HG02943 (cell line): Measurements from ENCODE around the gene FAM228B.

Experiments
- ATAC-seq: cut with Tn5 transposase; IDR thresholded peaks from one replicate; pipeline ENCODE4 v1.9.1; 2021; ENCODE audit warnings: mild to moderate bottlenecking, low read depth, moderate library complexity; ENCODE audit not compliant: unreplicated experiment

The FAM228B gene

GRCh38 chr2:24152413-24153197, 29.3 kb downstream of the FAM228B start:
- no peak for ATAC-seq

GRCh38 chr2:24153478-24153877, 30.2 kb downstream of the FAM228B start:
- no peak for ATAC-seq

- no peak for ATAC-seq
These were observed 34.9 kb downstream of the FAM228B start for GRCh38 chr2:24158131-24158530.

DNA sequence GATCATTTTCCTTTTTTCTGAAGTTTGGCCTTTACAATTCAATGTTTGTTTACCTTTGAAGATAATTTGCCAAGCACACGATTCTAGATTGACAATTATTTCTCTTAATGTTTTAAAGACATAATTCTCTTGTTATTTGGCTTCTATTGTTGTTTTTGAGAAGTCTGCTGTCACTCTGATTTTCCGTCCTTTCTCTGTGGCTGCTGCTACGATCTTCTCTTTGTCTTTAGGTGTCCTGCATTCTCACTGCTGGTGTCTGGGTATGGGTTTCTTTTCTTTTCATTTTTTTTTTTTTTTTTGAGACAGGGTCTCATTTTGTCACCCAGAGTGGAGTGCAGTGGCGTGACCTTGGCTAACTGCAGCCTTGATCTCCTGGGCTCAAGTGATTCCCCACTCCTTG, 36.4 kb downstream of the FAM228B start:
- ATAC-seq: no peak

DNA sequence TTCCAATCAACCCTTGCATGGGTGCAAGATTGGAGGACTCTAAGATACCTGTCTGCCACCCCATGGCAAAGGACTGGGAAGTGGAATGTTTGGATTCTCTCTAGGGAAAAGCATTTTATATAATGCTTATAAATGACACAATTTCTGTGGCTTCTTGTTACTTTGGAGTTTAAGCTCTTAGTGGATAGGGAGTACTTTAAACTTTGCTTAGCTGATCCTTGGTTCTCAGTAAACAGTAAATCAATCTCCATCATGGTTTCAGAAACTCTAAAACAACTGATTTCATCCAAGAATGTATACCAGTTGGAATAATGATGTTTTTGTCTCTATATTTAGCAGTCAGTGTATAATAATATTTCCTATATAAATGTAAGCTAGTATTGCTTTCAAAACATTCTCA, 37.5 kb downstream of the FAM228B start:
- no peak for ATAC-seq

DNA sequence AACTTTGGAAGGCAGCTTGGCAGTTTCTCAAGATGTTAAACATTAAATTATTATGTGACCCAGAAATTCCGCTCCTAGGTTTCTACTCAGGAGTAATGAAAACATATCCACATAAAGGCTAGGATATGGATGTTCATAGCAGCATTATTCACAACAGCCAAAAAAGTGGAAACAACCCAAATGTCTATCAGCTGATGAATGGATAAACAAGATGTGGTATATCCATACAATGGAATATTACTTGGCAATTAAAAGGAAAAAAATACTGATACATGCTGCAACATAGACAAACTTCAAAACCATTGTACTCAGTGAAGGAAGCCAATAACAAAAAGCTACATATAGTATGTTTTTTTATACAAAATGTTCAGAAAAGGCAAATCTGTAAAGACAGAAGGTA, 39.2 kb downstream of the FAM228B start:
- ATAC-seq: no peak

DNA sequence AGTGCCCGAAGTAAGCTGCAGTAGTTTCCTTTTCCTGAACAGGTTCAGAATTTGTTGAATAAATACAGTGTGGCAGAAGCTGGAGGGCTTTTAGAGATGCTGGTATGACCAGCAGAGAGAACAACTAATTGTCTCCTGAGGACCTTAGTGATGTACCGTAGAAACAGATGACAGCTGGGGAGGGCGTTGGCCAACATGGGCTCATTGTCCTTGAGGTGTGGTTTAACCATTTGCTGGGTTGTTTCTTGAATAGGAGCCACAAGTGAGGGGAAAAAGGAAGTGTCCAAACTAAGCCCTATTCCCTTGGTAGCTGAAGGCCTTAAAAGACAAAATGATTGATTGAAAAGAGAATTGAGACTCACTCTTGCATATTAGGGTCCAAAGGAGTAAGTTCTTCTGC, 39.9 kb downstream of the FAM228B start:
- no peak for ATAC-seq

- ATAC-seq: no peak
These were observed 40.3 kb downstream of the FAM228B start for GRCh38 chr2:24163601-24164000.

DNA sequence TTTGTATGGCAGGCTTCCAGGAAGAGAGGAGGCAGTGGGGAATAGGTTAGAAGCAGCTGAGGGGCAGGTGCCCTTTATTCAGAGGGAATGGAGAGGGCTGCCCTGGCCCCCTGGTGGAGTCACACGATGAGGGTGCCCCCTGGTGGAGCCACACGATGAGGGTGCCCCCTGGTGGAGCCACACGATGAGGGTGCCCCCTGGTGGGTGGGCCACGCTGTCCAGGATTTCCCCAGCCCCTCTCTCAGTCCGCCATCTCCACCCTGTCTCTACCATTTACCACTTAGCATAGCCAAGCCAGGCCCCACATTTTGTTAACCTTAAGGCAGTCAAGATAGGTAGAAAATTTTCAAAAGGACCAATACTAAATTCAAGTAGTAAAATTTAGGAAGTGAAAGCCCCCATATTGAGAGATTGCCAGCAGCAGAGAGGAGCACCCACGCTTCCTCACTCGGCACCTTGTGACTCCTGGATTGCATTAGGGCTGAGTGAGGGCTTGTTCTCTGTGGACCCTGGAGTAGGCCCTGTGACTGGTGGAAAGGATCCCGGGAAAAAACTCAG, 41.2 kb downstream of the FAM228B start:
- ATAC-seq: no peak

GRCh38 chr2:24169023-24169422, 45.8 kb downstream of the FAM228B start:
- no peak for ATAC-seq

DNA sequence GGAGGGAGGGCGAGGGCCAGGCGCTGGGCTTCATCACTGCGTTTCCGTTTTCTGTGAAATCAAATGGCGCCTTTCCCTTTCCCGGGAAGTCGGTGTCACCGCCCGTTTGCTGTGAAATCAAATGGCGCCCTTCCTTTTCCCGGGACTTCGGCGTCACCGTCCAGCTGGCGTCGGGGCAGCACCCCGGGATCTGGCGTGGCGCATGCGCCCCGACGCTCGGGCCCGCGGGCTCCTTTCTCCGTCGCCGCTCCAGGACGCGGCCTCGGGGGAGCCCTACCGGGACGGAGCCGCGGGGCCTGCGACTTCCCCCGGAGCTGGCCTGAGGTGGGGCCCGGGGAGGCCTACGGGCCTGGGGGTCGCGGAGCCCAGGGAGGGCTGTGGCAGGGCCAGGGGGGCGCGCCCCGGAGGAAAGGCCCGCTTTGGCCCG, 51.6 kb downstream of the FAM228B start, which contains the start of gene FAM228A:
Gene FAM228A (plus strand): TSS at position 203 of the 427 bp plus-strand sequence. CDS start 428 bp downstream, outside the sequence.
- ATAC-seq: no peak

DNA sequence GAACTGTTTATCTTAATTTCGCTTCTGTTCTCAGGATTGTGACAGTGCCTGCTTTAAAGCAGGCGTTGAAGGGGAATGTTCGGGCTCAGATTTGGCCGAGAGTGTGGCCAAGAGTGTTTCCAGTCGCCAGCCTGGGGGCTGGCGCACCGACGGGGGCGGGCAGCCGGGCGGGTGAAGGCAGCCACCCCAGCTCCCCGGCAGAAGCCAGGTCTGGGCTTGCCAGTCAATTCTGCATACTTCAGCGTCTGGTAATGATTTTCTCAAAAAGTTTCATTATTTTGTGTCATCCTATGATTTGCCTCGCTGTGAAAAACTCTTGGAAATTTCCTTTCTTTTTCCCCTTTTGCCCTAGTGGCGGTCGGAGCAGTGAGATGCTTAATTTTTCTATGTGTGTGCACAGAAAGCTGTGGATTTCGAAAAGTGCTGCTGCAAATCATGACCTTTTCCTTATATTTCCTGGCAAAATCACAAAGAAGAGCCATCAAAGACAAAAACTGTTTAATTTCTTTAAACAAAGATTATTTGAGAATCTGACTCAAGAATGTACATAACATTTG, 52.4 kb downstream of the FAM228B start:
- ATAC-seq: no peak

DNA sequence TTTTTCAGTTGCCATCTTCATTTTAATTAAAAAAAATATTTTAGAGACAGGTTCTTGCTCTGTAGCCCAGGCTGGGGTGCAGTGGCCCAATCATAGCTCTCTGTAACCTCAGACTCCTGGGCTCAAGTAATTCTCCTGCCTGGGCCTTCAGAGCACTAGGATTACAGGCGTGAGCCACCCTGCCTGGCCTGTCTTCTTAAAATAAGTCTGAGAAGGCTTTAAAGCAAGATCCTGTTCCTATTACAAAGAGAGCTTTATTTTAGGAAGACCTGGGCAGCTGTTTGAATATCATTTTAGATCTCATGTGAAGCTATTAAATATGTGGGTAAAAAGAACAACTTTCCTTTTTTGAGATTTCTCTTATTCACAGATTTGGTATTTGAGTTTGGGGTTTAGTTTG, 53.1 kb downstream of the FAM228B start:
- no peak for ATAC-seq

DNA sequence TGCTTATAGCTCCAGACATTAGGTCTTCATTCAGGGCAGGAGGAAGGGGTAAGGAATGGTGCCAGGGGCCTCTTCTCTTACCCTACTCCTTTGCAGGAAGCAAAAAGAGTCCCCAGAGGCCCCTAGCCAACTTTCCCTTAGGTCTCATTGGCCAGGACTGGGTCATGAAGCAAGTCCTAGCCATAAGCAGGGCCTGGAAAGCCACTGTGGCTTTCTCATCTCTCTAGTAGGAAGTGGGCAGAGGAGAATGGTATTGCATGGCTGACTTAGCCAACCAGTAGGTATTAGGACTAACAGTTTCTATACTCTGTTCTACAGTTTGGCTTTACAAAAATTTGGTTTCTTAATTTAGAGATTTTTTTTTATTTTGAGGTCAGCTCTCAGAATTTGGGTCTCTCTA, 56.4 kb downstream of the FAM228B start:
- ATAC-seq: no peak

DNA sequence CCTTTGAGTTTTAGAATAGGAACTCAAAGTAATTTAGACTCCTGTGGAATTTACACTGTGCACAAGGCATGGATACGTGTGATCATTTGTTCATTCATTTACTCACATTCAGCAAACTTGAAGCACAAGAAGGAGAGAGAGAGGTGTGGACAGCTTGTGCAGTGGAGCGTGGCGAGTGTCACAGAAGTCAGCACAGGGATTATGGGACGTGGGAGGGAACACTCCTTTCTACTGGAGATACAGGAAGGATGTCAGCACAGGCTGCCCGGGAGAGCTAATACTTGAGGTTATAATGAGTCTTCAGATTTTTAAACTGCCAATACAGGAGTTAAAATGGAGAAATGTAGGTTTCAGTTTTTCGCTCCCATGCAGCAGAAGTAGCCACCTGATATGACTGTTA, 58.6 kb downstream of the FAM228B start:
- ATAC-seq: no peak

DNA sequence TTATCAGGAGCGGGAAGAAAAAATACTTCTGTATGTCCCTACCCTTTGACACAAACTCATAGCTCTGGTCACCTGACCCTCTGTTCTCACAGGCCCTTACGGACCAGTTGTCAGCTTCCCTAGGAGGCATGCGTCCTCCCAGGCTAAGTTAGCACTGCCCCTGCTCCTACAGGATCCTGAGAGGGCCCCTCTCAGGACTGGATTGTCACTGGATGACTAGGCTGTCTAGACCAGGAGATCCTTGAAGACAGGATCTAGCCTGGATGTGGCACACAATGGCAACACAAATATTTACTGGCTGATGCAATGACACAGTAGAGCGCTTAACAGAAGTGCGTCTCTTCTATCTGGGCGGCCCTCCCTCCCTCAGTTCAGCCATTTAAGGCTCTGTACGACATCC, 59.2 kb downstream of the FAM228B start:
- ATAC-seq: no peak

DNA sequence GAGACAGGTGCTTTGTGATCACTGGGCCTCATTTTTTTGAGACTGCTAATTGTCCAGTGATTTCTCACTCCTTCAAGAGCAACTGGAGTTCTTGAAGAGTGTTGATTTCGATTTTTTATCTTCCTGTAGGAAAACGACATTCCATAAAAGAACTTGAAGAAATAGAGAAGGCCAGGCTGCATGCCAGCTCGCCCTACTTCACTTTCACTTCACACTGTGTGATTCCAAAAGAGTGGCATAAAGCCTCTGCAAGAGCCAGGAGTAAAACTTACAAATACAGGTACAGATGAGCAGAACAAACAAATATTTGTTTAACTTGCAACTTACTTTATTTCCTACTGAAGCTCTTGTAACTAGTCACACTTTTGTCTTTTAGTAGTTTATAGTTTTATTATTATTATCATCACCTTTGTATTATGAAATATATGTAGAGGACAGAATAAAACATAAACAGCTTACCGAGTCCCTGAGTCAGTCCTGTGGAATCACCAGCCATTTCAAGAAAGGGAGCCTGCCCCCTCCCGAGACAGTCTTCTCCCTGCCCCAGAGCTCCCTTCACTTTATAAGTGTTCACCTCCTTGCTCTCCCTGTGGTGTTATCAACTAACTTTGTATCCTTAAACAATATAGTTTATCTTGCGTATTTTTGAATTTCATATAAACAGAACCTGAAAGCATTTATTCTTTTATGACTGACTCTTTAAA, 60.2 kb downstream of the FAM228B start:
- no peak for ATAC-seq

DNA sequence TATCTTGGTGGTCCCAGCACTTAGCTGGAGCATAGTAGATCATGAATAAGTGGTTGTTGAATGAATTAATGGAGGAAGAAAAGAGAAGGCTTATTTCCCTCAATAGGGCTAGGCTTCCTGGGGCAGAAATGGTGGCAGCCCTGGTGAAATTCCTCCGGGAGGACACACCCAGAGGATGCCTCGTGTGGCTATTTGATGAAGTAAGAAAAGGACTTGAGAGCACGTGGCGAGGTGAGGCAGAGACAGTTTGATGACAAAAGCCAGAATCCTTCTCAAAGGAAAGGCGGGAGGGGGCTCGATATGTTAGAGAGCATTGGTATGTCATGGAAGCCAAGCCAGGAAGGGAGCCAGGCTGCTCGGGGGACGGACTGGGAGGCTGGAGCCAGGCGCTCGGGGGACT, 66.3 kb downstream of the FAM228B start:
- ATAC-seq: no peak

DNA sequence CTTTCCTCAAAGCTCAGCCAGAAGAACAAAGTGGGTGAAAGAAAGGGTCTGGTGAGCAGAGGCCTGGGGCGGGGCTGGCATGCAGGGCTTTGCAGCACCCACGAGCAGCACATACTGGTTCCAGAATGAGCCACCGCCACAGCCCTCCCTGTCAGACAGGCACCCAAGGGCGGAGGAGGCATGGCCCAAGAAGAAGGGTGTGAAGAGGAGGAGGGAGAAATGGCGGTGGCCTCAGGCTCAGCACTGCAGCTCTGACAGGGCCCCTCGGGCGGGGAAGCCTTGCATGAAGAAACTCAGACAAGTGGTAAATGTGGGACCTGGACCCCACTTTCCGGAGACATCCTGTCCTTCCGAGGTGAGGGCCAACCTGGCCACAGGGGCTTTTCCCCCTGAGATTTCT, 67.2 kb downstream of the FAM228B start:
- ATAC-seq: no peak

- ATAC-seq: no peak
These were observed 67.9 kb downstream of the FAM228B start for GRCh38 chr2:24191156-24191555.

- ATAC-seq: no peak
These were observed 68.6 kb downstream of the FAM228B start for GRCh38 chr2:24191848-24192247.
